ENCODE measurements around the gene ITGA5. TPM values are rescaled to one million over a fixed set of nuclear protein-coding genes. Genes with fewer than 3 reads are reported as not detected.

The ITGA5 gene
- total RNA-seq, 1 experiment from 2014 or later: 75.8 TPM

GRCh38 chr12:54429014-54429471, 10.0 kb upstream of the ITGA5 start:
- no TSS peak for BruUV-seq (replicated peaks)
- H3K27ac ChIP-seq (ENCODE audit: low read length): no peak overlapping the region
- no peak overlapping the region for H3K4me3 ChIP-seq (ENCODE audit: low read depth in 2 of 2, low read length in 2 of 2)
- H3K36me3 ChIP-seq (ENCODE audit: control insufficient read depth, insufficient read depth, low read length): no peaks in the 10 kb centered on the region
- H3K4me1 ChIP-seq (ENCODE audit: control insufficient read depth, insufficient read depth, low read length): no peaks in the 10 kb centered on the region
- TF ChIP-seq POLR2AphosphoS5 (IDR thresholded peaks at IDR 0.05; ENCODE audit: low read depth, low read length) (no peak), TCF7L2 (IDR thresholded peaks at IDR 0.05; ENCODE audit: low read depth, low read length) (no peak), SIN3A (IDR thresholded peaks at IDR 0.05; ENCODE audit: borderline replicate concordance, insufficient read depth, low read depth, low read length) (no peak)
- TF ChIP-seq, protein P1, sequence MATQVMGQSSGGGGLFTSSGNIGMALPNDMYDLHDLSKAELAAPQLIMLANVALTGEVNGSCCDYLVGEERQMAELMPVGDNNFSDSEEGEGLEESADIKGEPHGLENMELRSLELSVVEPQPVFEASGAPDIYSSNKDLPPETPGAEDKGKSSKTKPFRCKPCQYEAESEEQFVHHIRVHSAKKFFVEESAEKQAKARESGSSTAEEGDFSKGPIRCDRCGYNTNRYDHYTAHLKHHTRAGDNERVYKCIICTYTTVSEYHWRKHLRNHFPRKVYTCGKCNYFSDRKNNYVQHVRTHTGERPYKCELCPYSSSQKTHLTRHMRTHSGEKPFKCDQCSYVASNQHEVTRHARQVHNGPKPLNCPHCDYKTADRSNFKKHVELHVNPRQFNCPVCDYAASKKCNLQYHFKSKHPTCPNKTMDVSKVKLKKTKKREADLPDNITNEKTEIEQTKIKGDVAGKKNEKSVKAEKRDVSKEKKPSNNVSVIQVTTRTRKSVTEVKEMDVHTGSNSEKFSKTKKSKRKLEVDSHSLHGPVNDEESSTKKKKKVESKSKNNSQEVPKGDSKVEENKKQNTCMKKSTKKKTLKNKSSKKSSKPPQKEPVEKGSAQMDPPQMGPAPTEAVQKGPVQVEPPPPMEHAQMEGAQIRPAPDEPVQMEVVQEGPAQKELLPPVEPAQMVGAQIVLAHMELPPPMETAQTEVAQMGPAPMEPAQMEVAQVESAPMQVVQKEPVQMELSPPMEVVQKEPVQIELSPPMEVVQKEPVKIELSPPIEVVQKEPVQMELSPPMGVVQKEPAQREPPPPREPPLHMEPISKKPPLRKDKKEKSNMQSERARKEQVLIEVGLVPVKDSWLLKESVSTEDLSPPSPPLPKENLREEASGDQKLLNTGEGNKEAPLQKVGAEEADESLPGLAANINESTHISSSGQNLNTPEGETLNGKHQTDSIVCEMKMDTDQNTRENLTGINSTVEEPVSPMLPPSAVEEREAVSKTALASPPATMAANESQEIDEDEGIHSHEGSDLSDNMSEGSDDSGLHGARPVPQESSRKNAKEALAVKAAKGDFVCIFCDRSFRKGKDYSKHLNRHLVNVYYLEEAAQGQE (IDR thresholded peaks at IDR 0.05; ENCODE audit: insufficient read depth in 1 of 2, low read depth in 2 of 2, low read length in 1 of 2): no peak
- TF ChIP-seq, protein P2, sequence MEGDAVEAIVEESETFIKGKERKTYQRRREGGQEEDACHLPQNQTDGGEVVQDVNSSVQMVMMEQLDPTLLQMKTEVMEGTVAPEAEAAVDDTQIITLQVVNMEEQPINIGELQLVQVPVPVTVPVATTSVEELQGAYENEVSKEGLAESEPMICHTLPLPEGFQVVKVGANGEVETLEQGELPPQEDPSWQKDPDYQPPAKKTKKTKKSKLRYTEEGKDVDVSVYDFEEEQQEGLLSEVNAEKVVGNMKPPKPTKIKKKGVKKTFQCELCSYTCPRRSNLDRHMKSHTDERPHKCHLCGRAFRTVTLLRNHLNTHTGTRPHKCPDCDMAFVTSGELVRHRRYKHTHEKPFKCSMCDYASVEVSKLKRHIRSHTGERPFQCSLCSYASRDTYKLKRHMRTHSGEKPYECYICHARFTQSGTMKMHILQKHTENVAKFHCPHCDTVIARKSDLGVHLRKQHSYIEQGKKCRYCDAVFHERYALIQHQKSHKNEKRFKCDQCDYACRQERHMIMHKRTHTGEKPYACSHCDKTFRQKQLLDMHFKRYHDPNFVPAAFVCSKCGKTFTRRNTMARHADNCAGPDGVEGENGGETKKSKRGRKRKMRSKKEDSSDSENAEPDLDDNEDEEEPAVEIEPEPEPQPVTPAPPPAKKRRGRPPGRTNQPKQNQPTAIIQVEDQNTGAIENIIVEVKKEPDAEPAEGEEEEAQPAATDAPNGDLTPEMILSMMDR (IDR thresholded peaks at IDR 0.05): no peak
- DNase-seq (ENCODE audit: low read depth, low spot score): no peak
- H3K27me3 ChIP-seq (ENCODE audit: control insufficient read depth, insufficient read depth, low read length): no peaks in the 10 kb centered on the region; the same call in 1 of the 2 replicates
- POLR2A ChIA-PET: no interaction called here
- CTCF ChIA-PET: no interaction called here
- intact Hi-C loops (cut with micrococcal nuclease; ENCODE audit: unreplicated experiment): no loop called here
- H3K9me3 ChIP-seq (ENCODE audit: control insufficient read depth, insufficient read depth, low read depth, low read length): no peaks in the 10 kb centered on the region
- no peak for ATAC-seq
- in situ Hi-C loops (cut with HindIII; ENCODE audit: low pct_unique_long_range_greater_than_20kb, low sequenced_read_pairs): no loop called here

DNA sequence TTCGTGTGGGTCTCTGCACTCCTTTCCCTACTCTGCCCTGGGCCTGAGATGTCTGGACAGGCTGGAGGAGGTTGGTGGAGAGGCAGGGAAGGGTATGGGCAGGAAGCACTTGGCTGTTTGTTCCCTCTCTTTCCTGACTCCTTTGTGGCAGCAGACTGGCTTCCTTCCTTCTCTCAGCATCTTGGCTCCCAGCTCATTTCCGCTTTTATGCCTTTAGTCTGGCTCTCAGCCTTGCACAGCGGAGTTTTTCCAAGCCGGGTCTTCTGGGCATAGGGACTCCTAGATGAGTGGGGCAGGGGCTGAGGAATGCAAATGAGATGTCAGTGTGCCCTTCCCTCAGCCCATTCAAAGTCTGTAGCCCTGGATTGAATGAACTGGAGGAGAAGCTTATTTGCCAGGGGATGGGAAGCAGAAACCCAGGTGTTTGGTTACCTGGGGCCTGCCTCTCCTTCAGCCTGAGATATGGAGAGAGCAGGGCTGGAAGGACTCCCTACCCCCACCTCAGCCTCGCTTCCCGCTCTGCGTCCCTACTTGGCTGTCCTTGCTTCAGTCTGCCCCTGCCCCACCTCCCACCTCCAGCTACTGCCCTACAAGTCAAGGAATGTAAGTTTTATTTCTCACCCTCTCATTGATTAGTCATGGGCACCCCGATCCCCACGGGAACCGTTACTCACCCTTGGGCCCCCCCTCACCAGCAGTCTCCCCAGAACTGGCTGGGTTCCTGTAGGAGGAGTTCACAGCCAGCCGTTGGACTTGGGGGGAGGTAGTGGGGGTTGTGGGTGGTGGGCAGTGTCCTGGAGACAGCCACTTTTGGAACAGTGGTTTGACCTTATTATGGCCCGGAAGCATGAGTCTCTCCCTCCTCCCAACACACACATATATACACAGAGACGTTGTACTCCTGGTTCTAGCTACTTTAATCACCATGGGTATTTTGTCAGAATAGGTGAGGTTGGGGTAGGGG, 9.3 kb upstream of the ITGA5 start:
- no peak overlapping the region for H3K4me3 ChIP-seq (ENCODE audit: low read depth in 2 of 2, low read length in 2 of 2)
- H3K27me3 ChIP-seq (ENCODE audit: control insufficient read depth, insufficient read depth, low read length): no peaks in the 10 kb centered on the region; the same call in 1 of the 2 replicates
- no peak for ATAC-seq
- intact Hi-C loops (cut with micrococcal nuclease; ENCODE audit: unreplicated experiment): no loop called here
- no TSS peak for BruUV-seq (replicated peaks)
- ChIA-PET POLR2A (interaction anchor here (0.6 to 0.7 kb wide), 2 partner anchors 12 to 17 kb away, joined by 3 read pairs; no protein-coding TSS in a partner anchor), CTCF (interaction anchor here (0.5 to 0.6 kb wide), 2 partner anchors 14 to 88 kb away, joined by 3 to 4 read pairs; no protein-coding TSS in a partner anchor)
- H3K27ac ChIP-seq (ENCODE audit: low read length): no peak overlapping the region
- TF ChIP-seq SIN3A (IDR thresholded peaks at IDR 0.05; ENCODE audit: borderline replicate concordance, insufficient read depth, low read depth, low read length) (no peak), TCF7L2 (IDR thresholded peaks at IDR 0.05; ENCODE audit: low read depth, low read length) (no peak), POLR2AphosphoS5 (IDR thresholded peaks at IDR 0.05; ENCODE audit: low read depth, low read length) (no peak)
- TF ChIP-seq, protein P2 (IDR thresholded peaks at IDR 0.05): no peak
- TF ChIP-seq, protein P1 (IDR thresholded peaks at IDR 0.05; ENCODE audit: insufficient read depth in 1 of 2, low read depth in 2 of 2, low read length in 1 of 2): no peak
- no peaks in the 10 kb centered on the region for H3K4me1 ChIP-seq (ENCODE audit: control insufficient read depth, insufficient read depth, low read length)
- H3K36me3 ChIP-seq (ENCODE audit: control insufficient read depth, insufficient read depth, low read length): no peaks in the 10 kb centered on the region
- H3K9me3 ChIP-seq (ENCODE audit: control insufficient read depth, insufficient read depth, low read depth, low read length): no peaks in the 10 kb centered on the region
- in situ Hi-C loops (cut with HindIII; ENCODE audit: low pct_unique_long_range_greater_than_20kb, low sequenced_read_pairs): no loop called here
- DNase-seq (ENCODE audit: low read depth, low spot score): no peak

All from Panc1 (cell line).